Calu3 (cell line): ENCODE data around the gene XRN1. TPM values are rescaled to one million over a fixed set of nuclear protein-coding genes. Genes with fewer than 3 reads are reported as not detected.
"Not testable (repeated sequence)": the region's sequence is repeated elsewhere in the genome, so short reads cannot be mapped to it uniquely, and the experiment has no call there.

Experiments
- BruUV-seq: library from RNA; stranded (reverse); fragments of 400-500 nt; replicated peaks from 2 replicates; lab custom pipeline; 2021; lab: Mats Ljungman, UMichigan
- CTCF ChIA-PET: fragments of 300-600 bp; sonication (Branson Sonifier 250); formaldehyde crosslinking; loops from one replicate; lab custom pipeline; 2022; ENCODE audit warnings: antibody characterized with exemption; lab: Charles Lee
- DNase-seq: peaks from one replicate; pipeline ENCODE4 v3.0.0; 2022
- H3K27ac Mint-ChIP-seq: one replicate; pipeline ENCODE4 v1.8.0; 2022; ENCODE audit warnings: mixed read lengths; ENCODE audit not compliant: unreplicated experiment
- H3K27me3 Mint-ChIP-seq: one replicate; pipeline ENCODE4 v1.8.0; 2022; ENCODE audit warnings: mixed read lengths; ENCODE audit not compliant: unreplicated experiment
- H3K36me3 Mint-ChIP-seq: one replicate; pipeline ENCODE4 v1.8.0; 2022; ENCODE audit warnings: mild to moderate bottlenecking, moderate library complexity, mixed read lengths; ENCODE audit not compliant: insufficient read depth, unreplicated experiment
- H3K4me1 Mint-ChIP-seq: one replicate; pipeline ENCODE4 v1.8.0; 2022; ENCODE audit warnings: mild to moderate bottlenecking, low read depth, mixed read lengths; ENCODE audit not compliant: unreplicated experiment
- H3K4me3 Mint-ChIP-seq: one replicate; pipeline ENCODE4 v1.8.0; 2022; ENCODE audit warnings: mild to moderate bottlenecking, low read depth, moderate library complexity, mixed read lengths; ENCODE audit not compliant: unreplicated experiment
- H3K9me3 Mint-ChIP-seq: one replicate; pipeline ENCODE4 v1.8.0; 2022; ENCODE audit warnings: low read depth, mixed read lengths; ENCODE audit not compliant: unreplicated experiment
- CTCF ChIP-seq: fragments of 200-600 bp; IDR thresholded peaks from one replicate; pipeline ENCODE4 v1.8.0; 2022; ENCODE audit warnings: antibody characterized with exemption; ENCODE audit not compliant: unreplicated experiment
- intact Hi-C: fragments of 100-400 bp; cut with micrococcal nuclease; formaldehyde crosslinking; loops from one replicate; pipeline ENCODE4 v1.10.0; 2022; ENCODE audit not compliant: unreplicated experiment
- total RNA-seq: library from RNA; stranded (reverse); gene quantifications from 2 replicates; pipeline ENCODE4 v1.2.3, GENCODE V29; 2022

The XRN1 gene
- total RNA-seq, 1 experiment from 2014 or later: 59.7 TPM

- Mint-ChIP-seq H3K4me1 (no peaks in the 10 kb centered on the region), H3K36me3 (peaks cover 8% of the 10 kb centered on the region), H3K27me3 (no peaks in the 10 kb centered on the region), H3K4me3 (no peak overlapping the region), H3K9me3 (no peaks in the 10 kb centered on the region), H3K27ac (no peak overlapping the region)
- CTCF ChIA-PET: no interaction called here
- BruUV-seq: no TSS peak
- intact Hi-C loops: no loop called here
- no peak for DNase-seq
- TF ChIP-seq CTCF: no peak
Observed at GRCh38 chr3:142424754-142425153, 23.1 kb downstream of the XRN1 start.

DNA sequence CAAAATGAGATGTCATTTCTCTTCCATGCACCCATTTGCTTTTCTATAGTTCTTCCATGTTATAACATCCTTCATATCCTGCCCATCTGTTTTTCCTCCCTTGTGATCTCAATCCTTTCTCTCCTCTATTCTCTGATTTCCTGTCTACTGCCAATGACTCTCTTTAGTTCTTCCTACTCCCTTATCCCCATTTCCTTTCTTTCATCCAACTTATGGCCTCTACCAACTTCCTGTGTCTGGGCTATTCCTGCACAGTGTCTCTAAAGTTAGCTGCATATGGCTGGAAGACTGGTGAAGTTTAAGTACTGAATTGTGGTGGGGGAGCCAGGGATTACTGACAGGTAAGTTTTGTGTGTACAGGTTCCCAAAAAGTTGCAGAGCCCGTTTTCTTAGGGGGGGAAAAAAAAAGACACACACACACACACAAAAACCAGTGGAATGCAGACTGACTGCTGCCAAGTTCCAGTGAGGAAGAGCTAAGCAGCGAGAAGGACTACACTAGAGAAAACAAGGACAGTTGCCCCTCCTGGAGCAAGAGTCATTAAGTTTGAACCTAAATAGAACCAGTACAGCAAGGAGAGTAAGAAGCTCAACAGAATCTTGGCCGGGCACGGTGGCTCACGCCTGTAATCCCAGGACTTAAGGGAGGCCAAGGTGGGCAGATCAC lies 28.8 kb downstream of the XRN1 start:
- intact Hi-C loops: no loop called here
- Mint-ChIP-seq H3K4me1 (no peaks in the 10 kb centered on the region), H3K4me3 (no peak overlapping the region), H3K36me3 (peaks cover 10% of the 10 kb centered on the region), H3K27me3 (no peaks in the 10 kb centered on the region), H3K27ac (no peak overlapping the region), H3K9me3 (no peaks in the 10 kb centered on the region)
- no TSS peak for BruUV-seq
- CTCF ChIA-PET: no interaction called here
- no peak for TF ChIP-seq CTCF
- no peak for DNase-seq

GRCh38 chr3:142417302-142417701 lies 30.5 kb downstream of the XRN1 start:
- Mint-ChIP-seq H3K4me3 (no peak overlapping the region), H3K4me1 (no peaks in the 10 kb centered on the region), H3K9me3 (no peaks in the 10 kb centered on the region), H3K27ac (no peak overlapping the region), H3K36me3 (peaks cover 6% of the 10 kb centered on the region), H3K27me3 (no peaks in the 10 kb centered on the region)
- no peak for DNase-seq
- no TSS peak for BruUV-seq
- intact Hi-C loops: no loop called here
- CTCF ChIA-PET: no interaction called here
- TF ChIP-seq CTCF: no peak

DNA sequence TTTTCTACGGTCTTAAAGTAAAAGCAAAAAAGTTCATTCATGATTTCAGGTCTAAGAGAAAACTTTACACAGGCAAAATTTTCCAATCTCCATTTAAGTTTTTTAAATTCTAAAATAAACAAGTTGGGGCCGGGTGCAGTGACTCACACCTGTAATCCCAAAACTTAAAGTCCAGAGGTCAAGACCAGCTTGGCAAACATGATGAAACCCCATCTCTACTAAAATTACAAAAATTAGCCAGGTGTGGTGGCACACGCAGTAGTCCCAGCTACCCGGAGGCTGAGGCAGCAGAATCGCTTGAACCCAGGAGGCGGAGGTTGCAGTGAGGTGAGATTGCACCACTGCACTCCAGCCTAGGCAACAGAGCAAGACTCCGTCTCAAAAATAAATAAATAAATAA lies 47.3 kb downstream of the XRN1 start:
- CTCF ChIA-PET: interaction anchor here (0.8 kb wide), 1 partner anchor 29 kb away, joined by 3 read pairs; no protein-coding TSS in a partner anchor
- H3K36me3 Mint-ChIP-seq: peaks cover 15% of the 10 kb centered on the region
- H3K27me3 Mint-ChIP-seq, BruUV-seq, H3K4me3 Mint-ChIP-seq, H3K27ac Mint-ChIP-seq, DNase-seq, H3K4me1 Mint-ChIP-seq, H3K9me3 Mint-ChIP-seq: not testable (repeated sequence)
- intact Hi-C loops: loop anchor here (10.0 kb wide), 1 partner anchor 216 kb away; no protein-coding TSS in a partner anchor

DNA sequence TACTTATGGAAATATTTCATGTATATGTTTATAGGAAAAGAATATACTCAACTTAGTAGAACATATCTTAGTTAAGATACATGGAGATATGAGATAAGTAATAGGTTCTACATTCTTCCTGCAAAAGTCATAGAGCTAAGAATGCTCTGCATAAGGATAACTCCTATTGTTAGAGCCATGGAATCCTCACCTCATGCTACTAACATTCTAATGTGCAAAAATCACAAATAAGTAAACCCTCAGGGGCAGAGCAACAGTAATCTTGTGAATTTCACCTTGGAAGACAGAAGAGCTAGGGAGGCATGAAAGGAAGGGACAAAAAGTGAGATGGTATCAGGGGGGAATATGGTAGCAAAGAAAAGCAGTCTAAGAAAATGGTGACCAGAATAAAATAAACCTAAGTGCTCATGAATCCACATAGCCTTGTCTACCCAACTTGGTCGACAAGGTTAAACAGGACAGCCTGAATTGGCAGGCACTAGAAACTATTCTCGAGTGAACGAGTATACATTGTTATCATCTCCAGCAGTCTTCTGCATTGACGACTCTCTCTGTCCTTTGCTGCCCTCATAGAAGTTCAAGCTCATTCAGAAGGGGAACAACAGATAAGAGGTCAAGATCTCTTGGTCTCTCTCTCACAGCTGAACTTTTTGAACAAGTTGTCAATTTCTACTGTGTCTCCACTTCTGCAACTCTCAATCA lies 52.8 kb downstream of the XRN1 start:
- H3K27me3 Mint-ChIP-seq: no peaks in the 10 kb centered on the region
- no peak overlapping the region for H3K4me3 Mint-ChIP-seq
- CTCF ChIA-PET: no interaction called here
- intact Hi-C loops: no loop called here
- TF ChIP-seq CTCF: no peak
- H3K9me3 Mint-ChIP-seq: no peaks in the 10 kb centered on the region
- H3K27ac Mint-ChIP-seq: no peak overlapping the region
- no peaks in the 10 kb centered on the region for H3K4me1 Mint-ChIP-seq
- no peak for DNase-seq
- no TSS peak for BruUV-seq
- H3K36me3 Mint-ChIP-seq: peaks cover 5% of the 10 kb centered on the region
